Measurements from ENCODE around the gene GNAQ. TPM values are rescaled to one million over a fixed set of nuclear protein-coding genes. Genes with fewer than 3 reads are reported as not detected.

GNAQ gene
- total RNA-seq, 4 donors from 2014 or later, result 35.4 to 95.7 (median 52.3) TPM

- no peaks in the 10 kb centered on the region for H3K36me3 ChIP-seq
- H3K9me3 ChIP-seq, result no peaks in the 10 kb centered on the region
- no peaks in the 10 kb centered on the region for H3K4me1 ChIP-seq
- no peak overlapping the region for H3K27ac ChIP-seq
- H3K4me3 ChIP-seq, result no peak overlapping the region
- H3K27me3 ChIP-seq, result no peaks in the 10 kb centered on the region
- intact Hi-C loops (cut with DNase I; ENCODE audit: low total_unique reads), result no loop called here
- TF ChIP-seq POLR2A (IDR thresholded peaks at IDR 0.05), result no peak
- DNase-seq, result no peak
Measured at GRCh38 chr9:77901018-77901417, 130.6 kb downstream of the GNAQ start.

- intact Hi-C loops (cut with DNase I; ENCODE audit: low total_unique reads), result no loop called here
- Histone ChIP-seq H3K4me1 (no peaks in the 10 kb centered on the region), H3K4me3 (no peak overlapping the region), H3K27ac (no peak overlapping the region), H3K27me3 (no peaks in the 10 kb centered on the region), H3K36me3 (no peaks in the 10 kb centered on the region), H3K9me3 (no peaks in the 10 kb centered on the region)
- DNase-seq, result no peak
- no peak for TF ChIP-seq CTCF (IDR thresholded peaks at IDR 0.05)
- TF ChIP-seq POLR2A (IDR thresholded peaks at IDR 0.05), result no peak
Measured at GRCh38 chr9:77899679-77900354, 131.8 kb downstream of the GNAQ start.

GRCh38 chr9:77898864-77899263 lies 132.7 kb downstream of the GNAQ start:
- no peaks in the 10 kb centered on the region for H3K4me1 ChIP-seq
- TF ChIP-seq POLR2A (IDR thresholded peaks at IDR 0.05) (no peak), CTCF (IDR thresholded peaks at IDR 0.05) (no peak)
- H3K27ac ChIP-seq, result no peak overlapping the region
- H3K27me3 ChIP-seq, result no peaks in the 10 kb centered on the region
- H3K36me3 ChIP-seq, result no peaks in the 10 kb centered on the region
- intact Hi-C loops (cut with DNase I; ENCODE audit: low total_unique reads), result no loop called here
- H3K9me3 ChIP-seq, result no peaks in the 10 kb centered on the region
- no peak for DNase-seq
- H3K4me3 ChIP-seq, result no peak overlapping the region

- intact Hi-C loops (cut with DNase I; ENCODE audit: low total_unique reads), result no loop called here
- no peaks in the 10 kb centered on the region for H3K4me1 ChIP-seq
- peak overlapping the region in 1 of 2 donors; percentile 13 for H3K27ac ChIP-seq
- H3K9me3 ChIP-seq, result no peaks in the 10 kb centered on the region
- peak in 2 of 4 experiments; percentile 6 to 18 for TF ChIP-seq CTCF (IDR thresholded peaks at IDR 0.05)
- TF ChIP-seq POLR2A (IDR thresholded peaks at IDR 0.05), result no peak
- DNase-seq, result peak in 1 of 2 donors; percentile 20
- no peaks in the 10 kb centered on the region for H3K27me3 ChIP-seq
- no peaks in the 10 kb centered on the region for H3K36me3 ChIP-seq
- no peak overlapping the region for H3K4me3 ChIP-seq
Measured at GRCh38 chr9:77896938-77897667, 134.5 kb downstream of the GNAQ start.

- H3K4me3 ChIP-seq, result no peak overlapping the region
- intact Hi-C loops (cut with DNase I; ENCODE audit: low total_unique reads), result no loop called here
- DNase-seq, result no peak
- H3K4me1 ChIP-seq, result no peaks in the 10 kb centered on the region
- H3K36me3 ChIP-seq, result no peaks in the 10 kb centered on the region
- no peaks in the 10 kb centered on the region for H3K27me3 ChIP-seq
- no peak for TF ChIP-seq POLR2A (IDR thresholded peaks at IDR 0.05)
- TF ChIP-seq CTCF (IDR thresholded peaks at IDR 0.05), result no peak
- H3K9me3 ChIP-seq, result no peaks in the 10 kb centered on the region
- peak overlapping the region in 1 of 2 donors; percentile 13 for H3K27ac ChIP-seq
Measured at GRCh38 chr9:77896269-77896937, 135.2 kb downstream of the GNAQ start.
